NK-92 (cell line): Measurements from ENCODE around the gene PFN2.

Experiments used
- DNase-seq: peaks from one replicate; lab custom pipeline; 2025; ENCODE audit not compliant: unreplicated experiment; lab: John Stamatoyannopoulos, UW

Gene PFN2

GRCh38 chr3:149933008-149933407 lies 37.7 kb downstream of the PFN2 start:
- DNase-seq = no peak

DNA sequence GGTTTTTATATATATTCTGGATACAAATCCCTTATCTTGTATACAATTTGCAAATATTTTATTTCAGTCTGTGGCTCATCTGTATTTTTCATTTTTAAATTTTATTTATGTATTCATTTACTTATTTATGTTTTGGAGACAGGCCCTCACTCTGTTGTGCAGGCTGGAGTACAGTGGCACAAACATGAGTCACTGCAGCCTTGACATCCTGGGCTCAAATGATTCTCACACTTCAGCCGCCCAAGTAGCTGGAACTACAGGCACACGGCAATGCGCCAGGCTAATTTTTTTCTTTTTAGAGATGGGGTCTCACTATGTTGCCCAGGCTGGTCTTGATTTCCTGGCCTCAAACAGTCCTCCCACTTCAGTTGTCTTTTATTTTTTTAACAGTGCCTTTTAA lies 50.6 kb downstream of the PFN2 start:
- no peak for DNase-seq

GRCh38 chr3:149919509-149919908 lies 51.2 kb downstream of the PFN2 start:
- no peak for DNase-seq

DNA sequence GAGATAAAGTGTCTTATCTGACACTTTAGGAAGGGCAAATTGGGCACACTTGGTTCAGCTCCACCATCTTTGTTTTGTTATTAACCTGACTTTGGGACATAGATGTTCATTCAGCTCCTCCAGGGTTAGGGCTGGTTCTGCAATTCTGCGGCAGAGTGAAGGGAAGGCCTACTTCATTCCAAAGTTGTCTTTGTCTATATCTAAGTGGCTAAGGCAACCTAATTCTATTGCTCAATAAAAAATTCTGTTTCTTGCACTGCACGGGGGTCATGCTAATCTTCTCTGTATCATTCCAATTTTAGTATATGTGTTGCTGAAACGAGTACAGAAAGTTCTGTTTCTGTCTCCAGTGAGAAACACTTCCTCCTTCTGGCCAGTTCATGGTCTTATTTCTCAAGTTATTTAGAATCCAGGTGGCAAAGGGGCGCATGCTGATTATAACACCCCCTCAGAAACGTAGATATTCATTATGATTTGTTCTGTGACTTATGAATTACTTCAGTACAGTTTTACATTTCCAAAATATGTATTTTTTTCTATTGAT lies 53.5 kb downstream of the PFN2 start:
- no peak for DNase-seq
